HCT116 (cell line): ENCODE measurements around the gene CHRND. TPM values are rescaled to one million over a fixed set of nuclear protein-coding genes. Genes with fewer than 3 reads are reported as not detected.

Source experiments
- ATAC-seq: fragments of 200-7000 bp; cut with Tn5 transposase; 2 replicates; pipeline ENCODE4 v1.9.1; 2020; ENCODE audit warnings: mild to moderate bottlenecking, moderate library complexity
- BruUV-seq: library from RNA; stranded (reverse); fragments of 400-500 nt; replicated peaks from 2 replicates; lab custom pipeline; 2021; lab: Mats Ljungman, UMichigan
- CTCF ChIA-PET: fragments of 300-600 bp; sonication (Branson Sonifier 250); formaldehyde crosslinking; loops from one replicate; lab custom pipeline; 2021; ENCODE audit warnings: antibody characterized with exemption; lab: Charles Lee
- POLR2A ChIA-PET: fragments of 300-600, 350-600 bp; sonication (Branson Sonifier 250); formaldehyde crosslinking; loops from one replicate; lab custom pipeline; 2021; ENCODE audit warnings: antibody characterized with exemption; lab: Charles Lee
- RAD21 ChIA-PET, 2 experiments: fragments of 300-600 bp; sonication (Branson Sonifier 250); formaldehyde crosslinking; loops; one replicate each; lab custom pipeline; 2023; ENCODE audit warnings: low total read pairs in 2 of 2; ENCODE audit not compliant: uncharacterized antibody in 2 of 2, unreplicated experiment in 2 of 2, low non-redundant PET in 1 of 2; lab: Charles Lee
- DNase-seq: peaks from one replicate; pipeline ENCODE4 v3.0.0-alpha.2; 2010; ENCODE audit warnings: low read depth, low spot score
- H2AFZ ChIP-seq: fragments of 200-600 bp; shearing (Covaris generic), sonication (generic); 2 replicates; pipeline ENCODE4 v1.6.1; 2017; ENCODE audit warnings: low read depth, mixed run types, mixed read lengths, antibody characterized with exemption, low read length; ENCODE audit not compliant: poor library complexity, severe bottlenecking
- H3K27ac ChIP-seq: 2 replicates; pipeline ENCODE4 v1.5.1; 2012; ENCODE audit warnings: low read depth, low read length
- H3K27me3 ChIP-seq: fragments of 200-600 bp; sonication (generic); 2 replicates; pipeline ENCODE4 v1.6.1; 2016; ENCODE audit warnings: mixed run types, low read length, mixed read lengths; ENCODE audit not compliant: insufficient read depth
- H3K36me3 ChIP-seq, 2 experiments: fragments of 200-500 bp in 1 of 2; fragments of 200-600 bp in 1 of 2; sonication (Bioruptor generic) in 1 of 2; sonication (generic) in 1 of 2; 2 replicates each; pipeline versions ENCODE4 v1.5.1 to v1.6.1; 2014 to 2016; ENCODE audit warnings: low read length in 2 of 2, inconsistent platforms in 1 of 2, mixed read lengths in 1 of 2, mixed run types in 1 of 2; ENCODE audit not compliant: insufficient read depth in 2 of 2, control insufficient read depth in 1 of 2
- H3K4me1 ChIP-seq, 2 experiments: fragments of 200-600 bp in 1 of 2; sonication (generic) in 1 of 2; 2 replicates each; pipeline versions ENCODE4 v1.5.1 to v1.6.1; 2012 to 2017; ENCODE audit warnings: low read length in 2 of 2, inconsistent platforms in 1 of 2, mild to moderate bottlenecking in 1 of 2, mixed read lengths in 1 of 2, mixed run types in 1 of 2, moderate library complexity in 1 of 2; ENCODE audit not compliant: insufficient read depth in 2 of 2, control insufficient read depth in 1 of 2
- H3K4me2 ChIP-seq: fragments of 200-600 bp; sonication (generic); 2 replicates; pipeline ENCODE4 v1.6.1; 2017; ENCODE audit warnings: mixed run types, low read length, mixed read lengths
- H3K4me3 ChIP-seq, 2 experiments: fragments of 200-600 bp in 1 of 2; sonication (generic) in 1 of 2; replicated peaks in 1 of 2; 2 replicates each; pipeline ENCODE4 v1.5.1; 2011 to 2016; ENCODE audit warnings: low read length in 2 of 2, control low read depth in 1 of 2, low read depth in 1 of 2, mild to moderate bottlenecking in 1 of 2, mixed read lengths in 1 of 2, mixed run types in 1 of 2
- H3K79me2 ChIP-seq: fragments of 200-600 bp; sonication (generic); 2 replicates; pipeline ENCODE4 v1.6.1; 2017; ENCODE audit warnings: mild to moderate bottlenecking, mixed run types, low read length, moderate library complexity, mixed read lengths; ENCODE audit not compliant: insufficient read depth
- H3K9ac ChIP-seq: fragments of 200-600 bp; sonication (generic); 2 replicates; pipeline ENCODE4 v1.6.1; 2016; ENCODE audit warnings: low read length, mixed read lengths
- H3K9me2 ChIP-seq: fragments of 200-600 bp; sonication (generic), shearing (Covaris generic); 2 replicates; pipeline ENCODE4 v1.6.1; 2017; ENCODE audit warnings: mixed run types, mild to moderate bottlenecking, moderate library complexity; ENCODE audit not compliant: insufficient read depth
- H3K9me3 ChIP-seq, 2 experiments: fragments of 200-500 bp in 1 of 2; fragments of 200-600 bp in 1 of 2; sonication (Bioruptor generic) in 1 of 2; sonication (generic) in 1 of 2; 2 replicates each; pipeline ENCODE4 v1.6.1; 2014 to 2017; ENCODE audit warnings: low read length in 2 of 2, mixed read lengths in 2 of 2, inconsistent platforms in 1 of 2, low read depth in 1 of 2, mild to moderate bottlenecking in 1 of 2, mixed run types in 1 of 2, moderate library complexity in 1 of 2; ENCODE audit not compliant: control insufficient read depth in 1 of 2, insufficient read depth in 1 of 2
- H4K20me1 ChIP-seq: fragments of 200-600 bp; sonication (generic), shearing (Covaris generic); 2 replicates; pipeline ENCODE4 v1.6.1; 2017; ENCODE audit warnings: mixed run types, mild to moderate bottlenecking, moderate library complexity; ENCODE audit not compliant: insufficient read depth
- CEBPB ChIP-seq: IDR thresholded peaks from 2 replicates; pipeline ENCODE4 v1.6.1; 2012; ENCODE audit warnings: low read depth
- EGR1 ChIP-seq: IDR thresholded peaks from 2 replicates; pipeline ENCODE4 v1.6.1; 2012; ENCODE audit warnings: low read depth
- ELF1 ChIP-seq: IDR thresholded peaks from 2 replicates; pipeline ENCODE4 v1.6.1; 2012; ENCODE audit warnings: low read depth, borderline replicate concordance
- EZH2 ChIP-seq: fragments of 200-600 bp; sonication (generic); IDR thresholded peaks from 2 replicates; pipeline ENCODE4 v1.6.1; 2017; ENCODE audit warnings: antibody characterized with exemption, mixed run types
- EZH2phosphoT487 ChIP-seq: fragments of 200-600 bp; IDR thresholded peaks from 2 replicates; pipeline ENCODE4 v1.6.1; 2018; ENCODE audit warnings: antibody characterized with exemption, borderline replicate concordance
- FOSL1 ChIP-seq: IDR thresholded peaks from 2 replicates; pipeline ENCODE4 v1.6.1; 2012; ENCODE audit warnings: low read depth
- JUND ChIP-seq: IDR thresholded peaks from 2 replicates; pipeline ENCODE4 v1.6.1; 2012
- POLR2A ChIP-seq: IDR thresholded peaks from 2 replicates; pipeline ENCODE4 v1.7.0; 2011; ENCODE audit warnings: borderline replicate concordance; ENCODE audit not compliant: insufficient read depth, insufficient read length; ENCODE audit errors: extremely low read depth
- POLR2AphosphoS5 ChIP-seq: IDR thresholded peaks from 2 replicates; pipeline ENCODE4 v1.6.1; 2011; ENCODE audit warnings: mild to moderate bottlenecking, low read depth, low read length, moderate library complexity
- RAD21 ChIP-seq: IDR thresholded peaks from 2 replicates; pipeline ENCODE4 v1.6.1; 2012; ENCODE audit warnings: low read depth, mild to moderate bottlenecking
- SP1 ChIP-seq: IDR thresholded peaks from 2 replicates; pipeline ENCODE4 v1.6.1; 2012; ENCODE audit warnings: low read depth
- SRF ChIP-seq: IDR thresholded peaks from 2 replicates; pipeline ENCODE4 v1.6.1; 2012; ENCODE audit warnings: low read depth
- YY1 ChIP-seq: IDR thresholded peaks from 2 replicates; pipeline ENCODE4 v1.6.1; 2011; ENCODE audit warnings: low read length, low read depth, moderate library complexity, mild to moderate bottlenecking; ENCODE audit not compliant: insufficient replicate concordance; ENCODE audit errors: extremely low read depth
- intact Hi-C: fragments of 100-400 bp; cut with micrococcal nuclease; formaldehyde crosslinking; loops from 2 replicates; pipeline ENCODE4 v1.10.0; 2022
- total RNA-seq: library from RNA; stranded (reverse); gene quantifications from one replicate; pipeline ENCODE4 v1.2.1, GENCODE V29; 2021; ENCODE audit not compliant: unreplicated experiment

Gene CHRND
- total RNA-seq, 1 experiment from 2014 or later = not detected

DNA sequence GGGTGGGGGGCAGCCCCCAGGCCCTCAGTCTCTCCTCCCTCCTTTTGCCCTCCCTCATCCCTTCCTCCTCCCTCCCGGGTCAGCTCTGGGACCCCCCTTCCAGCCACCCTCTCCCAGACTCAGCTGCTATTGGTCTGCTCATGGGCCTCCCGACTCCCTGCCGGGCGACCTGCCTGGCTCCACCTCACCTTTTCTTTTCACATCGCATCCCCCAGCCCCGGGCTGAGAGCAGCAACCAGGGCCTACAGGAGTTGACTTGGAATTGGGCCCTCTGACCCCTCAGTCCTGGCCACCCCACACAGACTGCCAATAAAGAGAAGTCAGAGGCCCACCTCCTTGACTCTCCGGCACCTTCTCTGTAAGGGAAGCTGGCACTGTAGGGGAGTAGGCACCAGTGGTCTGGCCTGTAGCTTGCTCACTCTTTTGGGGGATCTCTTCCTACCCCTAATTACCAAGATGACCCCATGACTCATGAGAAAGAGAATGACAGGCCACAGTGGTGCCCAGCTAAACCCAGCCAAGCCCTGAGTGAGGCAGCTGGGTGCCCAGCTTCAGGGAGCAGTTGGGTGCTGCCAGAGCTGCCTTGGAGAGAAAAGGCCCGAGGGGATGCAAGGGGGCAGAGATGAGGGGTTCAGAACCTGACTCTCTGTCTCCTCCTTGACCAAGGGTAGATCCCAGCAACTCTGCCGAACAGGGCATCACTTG, 36.3 kb upstream of the CHRND start:
- BruUV-seq = no TSS peak
- ChIA-PET RAD21 (no interaction called here), POLR2A (no interaction called here), CTCF (interaction anchor here (0.6 kb wide), 1 partner anchor 12 kb away, joined by 3 read pairs; no protein-coding TSS in a partner anchor)
- Histone ChIP-seq H3K27me3 (no peaks in the 10 kb centered on the region), H3K4me3 (no peak overlapping the region), H3K4me2 (no peak overlapping the region), H3K9me3 (no peaks in the 10 kb centered on the region), H3K9me2 (no peaks in the 10 kb centered on the region), H3K9ac (no peak overlapping the region), H3K36me3 (no peaks in the 10 kb centered on the region), H2AFZ (no peak overlapping the region), H4K20me1 (no peaks in the 10 kb centered on the region), H3K4me1 (0 out of 4 replicates have a peak, but pooled peaks cover 0 to 4% of the 10 kb centered on the region in 2 experiments), H3K79me2 (no peaks in the 10 kb centered on the region), H3K27ac (no peak overlapping the region)
- ATAC-seq (no peak), DNase-seq (no peak)
- intact Hi-C loops = no loop called here
- TF ChIP-seq EGR1 = no peak
- TF ChIP-seq SP1 = no peak
- no peak for TF ChIP-seq JUND
- no peak for TF ChIP-seq POLR2A
- TF ChIP-seq CEBPB = no peak
- no peak for TF ChIP-seq YY1
- TF ChIP-seq RAD21 = no peak
- no peak for TF ChIP-seq FOSL1
- TF ChIP-seq SRF = no peak
- no peak for TF ChIP-seq ELF1
- no peak for TF ChIP-seq POLR2AphosphoS5
- TF ChIP-seq EZH2 = no peak
- TF ChIP-seq EZH2phosphoT487 = no peak
